ENCODE measurements around the gene ALOX15. TPM values are rescaled to one million over a fixed set of nuclear protein-coding genes. Genes with fewer than 3 reads are reported as not detected.
A peak's percentile ranks its signal among the peaks of the same experiment; 100 is the strongest.
"Not testable (repeated sequence)": the region's sequence is repeated elsewhere in the genome, so short reads cannot be mapped to it uniquely, and the experiment has no call there.

Gene ALOX15
- total RNA-seq, 2 experiments from 2014 or later, result not detected

GRCh38 chr17:4672055-4672630 lies 30.7 kb upstream of the ALOX15 start:
- ChIA-PET POLR2A (no interaction called here), CTCF (no interaction called here)
- no peaks in the 10 kb centered on the region for H3K9me3 Mint-ChIP-seq (ENCODE audit: insufficient read depth)
- H3K27ac Mint-ChIP-seq, result no peak overlapping the region
- no peak for ATAC-seq
- no peaks in the 10 kb centered on the region for H3K4me1 Mint-ChIP-seq (ENCODE audit: low read depth)
- no peaks in the 10 kb centered on the region for H3K27me3 Mint-ChIP-seq (ENCODE audit: low read depth)
- H3K36me3 Mint-ChIP-seq (ENCODE audit: low read depth), result peaks cover 41% of the 10 kb centered on the region
- H3K4me3 Mint-ChIP-seq, result no peak overlapping the region
- no peak for DNase-seq

- ChIA-PET POLR2A (interaction anchor here (0.9 kb wide), 1 partner anchor 10 kb away, joined by 6 read pairs; no protein-coding TSS in a partner anchor), CTCF (no interaction called here)
- DNase-seq (no peak), ATAC-seq (no peak)
- Mint-ChIP-seq H3K4me1 (ENCODE audit: low read depth) (peaks cover 3% of the 10 kb centered on the region), H3K4me3 (no peak overlapping the region), H3K27me3 (ENCODE audit: low read depth) (peaks cover 8% of the 10 kb centered on the region), H3K27ac (no peak overlapping the region), H3K9me3 (ENCODE audit: insufficient read depth) (no peaks in the 10 kb centered on the region), H3K36me3 (ENCODE audit: low read depth) (peaks cover 22% of the 10 kb centered on the region)
Measured at GRCh38 chr17:4667166-4667565, 25.7 kb upstream of the ALOX15 start.

- ChIA-PET POLR2A (interaction anchor here (0.9 kb wide), 1 partner anchor 10 kb away, joined by 6 read pairs; no protein-coding TSS in a partner anchor), CTCF (interaction anchor here (0.6 kb wide), 1 partner anchor 9 kb away, joined by 3 read pairs; no protein-coding TSS in a partner anchor)
- no peak for DNase-seq
- no peak overlapping the region for H3K27ac Mint-ChIP-seq
- no peak overlapping the region for H3K4me3 Mint-ChIP-seq
- H3K4me1 Mint-ChIP-seq (ENCODE audit: low read depth), result peaks cover 3% of the 10 kb centered on the region
- peaks cover 18% of the 10 kb centered on the region for H3K36me3 Mint-ChIP-seq (ENCODE audit: low read depth)
- peaks cover 8% of the 10 kb centered on the region for H3K27me3 Mint-ChIP-seq (ENCODE audit: low read depth)
- no peak for ATAC-seq
- H3K9me3 Mint-ChIP-seq (ENCODE audit: insufficient read depth), result no peaks in the 10 kb centered on the region
Measured at GRCh38 chr17:4666296-4666695, 24.8 kb upstream of the ALOX15 start.

- H3K27me3 Mint-ChIP-seq (ENCODE audit: low read depth), result peaks cover 8% of the 10 kb centered on the region
Measured at GRCh38 chr17:4665027-4665426, 23.5 kb upstream of the ALOX15 start.

GRCh38 chr17:4664230-4664629 lies 22.8 kb upstream of the ALOX15 start:
- no peak for ATAC-seq

More at GRCh38 chr17:4665027-4665426, 23.5 kb upstream of the ALOX15 start:
- Mint-ChIP-seq H3K4me3 (no peak overlapping the region), H3K4me1 (ENCODE audit: low read depth) (peaks cover 3% of the 10 kb centered on the region), H3K36me3 (ENCODE audit: low read depth) (peaks cover 6% of the 10 kb centered on the region), H3K27ac (no peak overlapping the region), H3K9me3 (ENCODE audit: insufficient read depth) (no peaks in the 10 kb centered on the region)
- CTCF ChIA-PET, result no interaction called here
- DNase-seq, result no peak
- ATAC-seq, result no peak
- POLR2A ChIA-PET, result interaction anchor here (0.8 kb wide), 1 partner anchor 194 kb away, joined by 3 read pairs; no protein-coding TSS in a partner anchor

GRCh38 chr17:4663711-4664110 lies 22.2 kb upstream of the ALOX15 start:
- H3K4me1 Mint-ChIP-seq (ENCODE audit: low read depth), result peaks cover 3% of the 10 kb centered on the region

More at GRCh38 chr17:4664230-4664629, 22.8 kb upstream of the ALOX15 start:
- peaks cover 3% of the 10 kb centered on the region for H3K4me1 Mint-ChIP-seq (ENCODE audit: low read depth)
- no peak overlapping the region for H3K27ac Mint-ChIP-seq
- POLR2A ChIA-PET, result no interaction called here
- DNase-seq, result no peak
- no peaks in the 10 kb centered on the region for H3K9me3 Mint-ChIP-seq (ENCODE audit: insufficient read depth)
- CTCF ChIA-PET, result no interaction called here
- no peaks in the 10 kb centered on the region for H3K36me3 Mint-ChIP-seq (ENCODE audit: low read depth)
- H3K4me3 Mint-ChIP-seq, result no peak overlapping the region
- peaks cover 8% of the 10 kb centered on the region for H3K27me3 Mint-ChIP-seq (ENCODE audit: low read depth)

GRCh38 chr17:4658478-4659305 lies 17.2 kb upstream of the ALOX15 start:
- H3K27me3 Mint-ChIP-seq (ENCODE audit: low read depth), result peaks cover 3% of the 10 kb centered on the region
- peak; percentile 28 for DNase-seq
- ATAC-seq, result no peak
- no peaks in the 10 kb centered on the region for H3K9me3 Mint-ChIP-seq (ENCODE audit: insufficient read depth)
- POLR2A ChIA-PET, result interaction anchor here (0.6 kb wide), 1 partner anchor 26 kb away, joined by 3 read pairs; no protein-coding TSS in a partner anchor
- H3K4me3 Mint-ChIP-seq, result no peak overlapping the region
- no peaks in the 10 kb centered on the region for H3K36me3 Mint-ChIP-seq (ENCODE audit: low read depth)
- no peak overlapping the region for H3K27ac Mint-ChIP-seq
- H3K4me1 Mint-ChIP-seq (ENCODE audit: low read depth), result peaks cover 8% of the 10 kb centered on the region
- CTCF ChIA-PET, result interaction anchor here (1.3 kb wide), 1 partner anchor 92 kb away, joined by 3 read pairs; no protein-coding TSS in a partner anchor

More at GRCh38 chr17:4663711-4664110, 22.2 kb upstream of the ALOX15 start:
- ATAC-seq, result no peak
- Mint-ChIP-seq H3K4me3 (no peak overlapping the region), H3K36me3 (ENCODE audit: low read depth) (no peaks in the 10 kb centered on the region), H3K9me3 (ENCODE audit: insufficient read depth) (no peaks in the 10 kb centered on the region), H3K27me3 (ENCODE audit: low read depth) (peaks cover 10% of the 10 kb centered on the region), H3K27ac (no peak overlapping the region)
- no peak for DNase-seq
- CTCF ChIA-PET, result no interaction called here
- POLR2A ChIA-PET, result no interaction called here

GRCh38 chr17:4657678-4658077 lies 16.2 kb upstream of the ALOX15 start:
- CTCF ChIA-PET, result interaction anchor here (0.8 to 1.3 kb wide), 2 partner anchors 9 to 91 kb away, joined by 3 read pairs; no protein-coding TSS in a partner anchor
- H3K36me3 Mint-ChIP-seq (ENCODE audit: low read depth), result no peaks in the 10 kb centered on the region

GRCh38 chr17:4655933-4656332 lies 14.5 kb upstream of the ALOX15 start:
- CTCF ChIA-PET; H3K4me3 Mint-ChIP-seq; H3K9me3 Mint-ChIP-seq (ENCODE audit: insufficient read depth); H3K27ac Mint-ChIP-seq; ATAC-seq; POLR2A ChIA-PET; H3K27me3 Mint-ChIP-seq (ENCODE audit: low read depth); DNase-seq; H3K4me1 Mint-ChIP-seq (ENCODE audit: low read depth); H3K36me3 Mint-ChIP-seq (ENCODE audit: low read depth): not testable (repeated sequence)

More at GRCh38 chr17:4657678-4658077, 16.2 kb upstream of the ALOX15 start:
- Mint-ChIP-seq H3K4me1 (ENCODE audit: low read depth) (peaks cover 8% of the 10 kb centered on the region), H3K4me3 (no peak overlapping the region), H3K9me3 (ENCODE audit: insufficient read depth) (no peaks in the 10 kb centered on the region), H3K27ac (no peak overlapping the region), H3K27me3 (ENCODE audit: low read depth) (peaks cover 3% of the 10 kb centered on the region)
- no peak for ATAC-seq
- no peak for DNase-seq
- POLR2A ChIA-PET, result no interaction called here

- ATAC-seq (no peak), DNase-seq (no peak)
- Mint-ChIP-seq H3K9me3 (ENCODE audit: insufficient read depth) (no peaks in the 10 kb centered on the region), H3K36me3 (ENCODE audit: low read depth) (no peaks in the 10 kb centered on the region), H3K27me3 (ENCODE audit: low read depth) (peaks cover 9% of the 10 kb centered on the region), H3K4me1 (ENCODE audit: low read depth) (peaks cover 5% of the 10 kb centered on the region), H3K27ac (no peak overlapping the region), H3K4me3 (no peak overlapping the region)
- POLR2A ChIA-PET, result no interaction called here
- CTCF ChIA-PET, result no interaction called here
Measured at GRCh38 chr17:4652997-4653396, 11.5 kb upstream of the ALOX15 start.

GRCh38 chr17:4648741-4649140 lies 7.3 kb upstream of the ALOX15 start:
- CTCF ChIA-PET, result interaction anchor here (0.7 kb wide), 1 partner anchor 59 kb away, joined by 3 read pairs; no protein-coding TSS in a partner anchor
- no peaks in the 10 kb centered on the region for H3K4me1 Mint-ChIP-seq (ENCODE audit: low read depth)
- no peak overlapping the region for H3K4me3 Mint-ChIP-seq
- ATAC-seq (no peak), DNase-seq (no peak)
- H3K36me3 Mint-ChIP-seq (ENCODE audit: low read depth), result no peaks in the 10 kb centered on the region
- H3K27me3 Mint-ChIP-seq (ENCODE audit: low read depth), result peaks cover 27% of the 10 kb centered on the region
- POLR2A ChIA-PET, result no interaction called here
- no peaks in the 10 kb centered on the region for H3K9me3 Mint-ChIP-seq (ENCODE audit: insufficient read depth)
- no peak overlapping the region for H3K27ac Mint-ChIP-seq

- CTCF ChIA-PET, result no interaction called here
- ATAC-seq, result no peak
- H3K36me3 Mint-ChIP-seq (ENCODE audit: low read depth), result no peaks in the 10 kb centered on the region
- no peak overlapping the region for H3K4me3 Mint-ChIP-seq
- POLR2A ChIA-PET, result no interaction called here
- H3K4me1 Mint-ChIP-seq (ENCODE audit: low read depth), result peaks cover 7% of the 10 kb centered on the region
- no peak for DNase-seq
- no peaks in the 10 kb centered on the region for H3K9me3 Mint-ChIP-seq (ENCODE audit: insufficient read depth)
- H3K27ac Mint-ChIP-seq, result no peak overlapping the region
- peaks cover 54% of the 10 kb centered on the region for H3K27me3 Mint-ChIP-seq (ENCODE audit: low read depth)
Measured at GRCh38 chr17:4645642-4646041, 4.2 kb upstream of the ALOX15 start.

Measured in activated CD8-positive, alpha-beta T cell treated with anti-CD3 and anti-CD28 coated beads, Interleukin-2, amount 10 ng/mL, durations not matched to agents 7 days and 5 days (primary cell).